Activated CD8-positive, alpha-beta memory T cell treated with anti-CD3 and anti-CD28 coated beads for 36 hours (primary cell): ENCODE measurements around the gene FAM227A. TPM values are rescaled to one million over a fixed set of nuclear protein-coding genes. Genes with fewer than 3 reads are reported as not detected.

ENCODE experiments used
- CTCF ChIA-PET: fragments of 350-600 bp; sonication (Branson Sonifier 250); formaldehyde crosslinking; loops from one replicate; lab custom pipeline; 2021; ENCODE audit warnings: antibody characterized with exemption; lab: Charles Lee
- POLR2A ChIA-PET: fragments of 350-600 bp; sonication (Branson Sonifier 250); formaldehyde crosslinking; loops from one replicate; lab custom pipeline; 2021; ENCODE audit warnings: antibody characterized with exemption; lab: Charles Lee
- total RNA-seq, 2 experiments: library from RNA; stranded (reverse); gene quantifications; one replicate each; pipeline ENCODE4 v1.2.3, GENCODE V29; 2021

FAM227A gene
- under 1 TPM; 0.40 TPM for total RNA-seq

DNA sequence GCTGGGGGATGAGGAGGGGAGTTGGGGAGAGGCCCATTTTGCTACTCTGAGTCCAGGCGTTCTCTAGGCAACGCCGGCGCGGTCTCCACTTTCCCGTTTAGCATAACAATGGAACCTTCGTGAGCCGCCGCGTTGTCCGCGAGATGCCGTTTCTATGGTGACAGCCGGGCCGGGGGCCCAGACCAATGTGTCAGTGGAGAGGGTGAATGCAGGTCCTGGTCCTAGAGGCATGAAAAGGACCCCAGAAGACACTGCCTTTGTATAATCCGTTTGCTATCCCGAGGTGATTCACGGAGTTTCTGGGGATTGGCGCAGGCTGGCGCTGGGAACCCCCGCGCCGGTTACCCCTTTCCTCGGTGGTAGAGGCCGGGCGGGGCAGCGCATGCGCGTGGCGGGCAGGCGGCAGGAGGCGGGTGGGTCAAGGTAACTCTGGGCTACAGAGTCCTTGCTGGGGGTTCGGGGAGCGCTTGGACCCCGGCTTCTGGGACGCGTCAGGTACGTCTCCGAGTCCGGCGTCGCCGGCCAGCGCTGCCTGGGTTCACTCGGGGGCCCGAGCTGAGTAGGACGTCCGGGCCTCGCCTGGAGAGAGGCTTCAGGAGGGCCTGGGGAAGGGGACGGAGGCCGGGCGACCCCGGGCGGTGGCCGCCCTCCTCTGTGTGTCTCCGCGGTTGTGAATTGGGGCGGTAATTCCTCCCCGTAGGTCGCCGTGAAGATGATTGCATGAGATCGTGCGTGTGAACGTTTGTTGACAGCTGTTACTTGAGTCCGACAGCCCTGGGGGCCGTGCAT, at the start of gene FAM227A, which contains the start of gene CBY1:
Gene FAM227A (minus strand): TSS at position 137 of the 789 bp plus-strand sequence. CDS start 6,224 bp downstream, outside the sequence.
Gene CBY1 (plus strand): TSS at position 383 of the 789 bp plus-strand sequence. CDS start 11,417 bp downstream, outside the sequence.
- POLR2A ChIA-PET = interaction anchor here (0.6 to 1.5 kb wide), 2 partner anchors 25 to 87 kb away, joined by 4 to 6 read pairs; partner anchors contain the start of genes DMC1 and TOMM22
- CTCF ChIA-PET = interaction anchor here (0.7 to 3.9 kb wide), 3 partner anchors 25 to 838 kb away, joined by 3 to 17 read pairs (median 3); partner anchors contain the start of gene TOMM22

DNA sequence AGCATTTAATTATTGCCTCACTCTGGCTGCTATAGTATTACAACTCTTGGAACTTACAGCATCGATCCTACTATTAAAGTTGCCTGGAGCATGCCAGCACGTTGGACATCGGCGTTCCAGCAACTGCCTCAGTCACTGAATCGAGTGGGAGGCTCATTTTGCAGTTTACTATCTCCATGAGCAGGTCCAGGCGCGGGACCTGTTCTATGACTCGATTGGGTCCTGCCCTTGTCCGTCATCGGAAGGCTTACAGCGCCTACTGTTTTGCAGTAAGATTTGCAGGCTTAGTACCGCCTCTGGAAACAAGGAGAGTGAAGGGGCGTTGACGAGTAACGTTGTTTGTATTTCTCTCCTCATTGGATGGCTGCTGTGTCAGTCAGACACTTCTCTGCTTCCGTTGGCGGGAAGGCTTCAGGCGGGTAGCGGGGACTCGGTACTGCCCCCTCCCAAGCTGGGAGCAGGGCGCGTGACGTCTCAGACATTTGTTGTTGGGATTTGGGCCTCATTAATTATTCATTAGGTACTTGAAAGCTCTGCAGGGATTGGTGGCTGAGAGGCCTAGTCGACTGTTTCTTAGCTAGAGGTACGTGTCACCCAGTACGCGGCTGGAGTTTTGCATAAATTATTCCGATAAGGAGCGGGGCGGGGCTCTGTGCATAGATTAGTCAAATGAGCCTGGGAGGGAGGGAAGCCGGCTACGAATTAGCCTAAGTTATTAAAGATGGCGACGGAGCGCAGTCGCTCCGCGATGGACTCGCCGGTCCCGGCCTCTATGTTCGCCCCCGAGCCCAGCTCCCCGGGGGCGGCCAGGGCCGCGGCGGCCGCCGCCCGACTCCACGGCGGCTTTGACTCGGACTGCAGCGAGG, 49.3 kb upstream of the FAM227A start, which contains the start of gene GTPBP1:
Gene GTPBP1 (plus strand): TSS at position 710 of the 866 bp plus-strand sequence. CDS start 12 bp downstream, at position 722.
- CTCF ChIA-PET = interaction anchor here (0.7 to 1.5 kb wide), 2 partner anchors 7 to 46 kb away, joined by 3 to 5 read pairs; no protein-coding TSS in a partner anchor
- POLR2A ChIA-PET = interaction anchor here (0.6 to 1.6 kb wide), 7 partner anchors 10 to 53 kb away, joined by 3 to 7 read pairs (median 4); partner anchors contain the start of gene TOMM22

DNA sequence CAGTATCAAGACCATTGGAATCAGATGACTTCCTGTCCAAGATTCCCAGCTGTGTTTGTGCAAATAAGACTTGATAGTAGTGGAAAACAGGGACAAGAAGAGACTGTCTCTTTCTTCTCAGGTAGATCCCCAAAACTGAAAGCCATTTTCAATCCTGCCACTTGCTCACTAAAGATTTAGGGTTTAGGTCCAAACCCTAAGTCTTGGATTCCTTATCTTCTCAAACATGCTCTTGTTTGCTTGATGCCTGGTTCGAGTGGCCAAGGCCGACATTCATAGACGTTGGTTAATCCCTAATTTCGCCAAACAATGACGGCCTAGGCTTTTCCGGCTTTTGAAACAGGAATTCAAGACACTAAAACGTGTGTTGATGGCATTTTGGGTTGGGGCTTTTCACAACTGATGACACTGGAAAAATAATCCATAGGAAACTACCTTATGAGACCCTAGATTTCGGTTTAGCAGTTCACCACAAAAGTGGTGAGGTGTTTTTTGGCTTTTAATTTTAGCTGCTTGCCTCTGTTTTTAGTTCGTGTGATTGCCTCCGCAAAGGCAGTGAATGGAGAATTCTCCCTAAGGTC, 48.6 kb upstream of the FAM227A start:
- POLR2A ChIA-PET = interaction anchor here (0.7 kb wide), 1 partner anchor 83 kb away, joined by 4 read pairs; no protein-coding TSS in a partner anchor
- CTCF ChIA-PET = no interaction called here

DNA sequence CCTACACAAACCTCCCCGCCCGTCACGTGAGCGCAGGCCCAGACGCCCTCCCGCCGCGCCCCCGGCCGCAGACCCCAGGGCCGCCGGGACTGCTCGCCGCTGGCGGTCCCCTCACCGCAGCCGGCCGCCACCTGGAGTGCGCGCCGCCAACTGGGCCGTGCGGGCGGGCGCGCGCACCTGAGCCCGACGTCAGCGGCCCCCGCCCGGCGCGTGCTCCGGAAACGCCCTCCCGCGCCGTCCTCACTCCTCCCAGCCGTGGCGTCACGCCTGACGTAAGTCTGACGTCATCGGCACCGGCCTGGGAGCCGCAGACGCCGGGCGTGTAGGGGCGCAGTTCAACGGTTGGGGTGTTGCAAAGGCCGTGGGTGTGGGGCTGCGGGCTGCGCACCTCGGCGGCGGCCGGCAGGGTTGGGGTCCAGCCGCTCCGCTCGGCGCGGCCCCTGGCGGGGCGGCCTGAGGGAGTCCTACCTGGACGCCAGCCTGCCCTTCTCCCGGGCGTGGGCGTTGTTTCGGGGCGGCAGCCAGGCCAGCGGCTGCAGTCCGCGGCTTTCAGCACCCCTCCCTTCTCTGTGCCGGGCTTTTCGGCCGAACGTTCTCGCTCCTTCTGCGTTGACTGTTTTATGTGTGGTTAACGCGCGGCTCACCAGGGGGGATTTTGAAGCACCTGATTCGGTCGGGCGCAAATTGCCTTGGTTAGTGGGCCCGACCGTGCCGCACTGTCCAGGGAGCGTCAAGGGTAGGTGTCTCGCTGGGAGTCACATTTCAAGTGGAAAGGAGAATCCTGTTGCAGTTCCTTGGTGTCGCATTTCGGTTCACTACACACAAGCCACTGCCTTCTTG, 44.8 kb upstream of the FAM227A start, which contains the start of gene JOSD1:
Gene JOSD1 (minus strand): TSS at position 155 of the 840 bp plus-strand sequence. CDS start 956 bp downstream, outside the sequence.
- CTCF ChIA-PET = no interaction called here

DNA sequence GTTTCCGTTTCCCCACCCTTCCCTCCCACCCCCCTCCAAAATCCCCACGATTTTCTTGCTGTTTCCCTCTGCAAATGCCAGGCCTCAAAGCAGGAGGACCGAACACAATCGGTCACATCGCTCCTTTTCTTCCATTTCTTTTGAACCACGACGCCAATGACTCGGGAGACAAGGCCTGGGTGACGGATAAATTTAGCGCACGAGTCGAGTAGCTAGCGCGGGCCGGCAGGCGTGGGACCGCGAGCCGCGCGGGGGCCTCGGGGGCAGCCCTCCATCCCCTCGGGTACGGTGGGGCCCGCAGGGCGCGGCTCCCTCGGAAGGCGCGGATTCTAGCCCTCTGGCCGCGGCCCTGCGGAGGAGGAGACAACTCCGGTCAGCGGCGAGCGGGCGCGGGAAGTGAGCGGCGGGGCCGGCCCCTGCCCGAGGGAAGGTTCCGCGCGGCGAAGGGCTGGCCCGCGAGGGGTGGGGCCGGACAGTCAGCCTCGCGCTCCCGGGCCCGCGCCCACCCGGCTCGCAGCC, 44.1 kb upstream of the FAM227A start:
- ChIA-PET POLR2A (interaction anchor here (2.1 kb wide), 1 partner anchor 19 kb away, joined by 9 read pairs; the partner anchor contains the start of gene TOMM22), CTCF (interaction anchor here (2.5 kb wide), 1 partner anchor 18 kb away, joined by 15 read pairs; the partner anchor contains the start of gene TOMM22)

More for the DNA sequence above, 44.8 kb upstream of the FAM227A start, which contains the start of gene JOSD1:
- POLR2A ChIA-PET = interaction anchor here (2.1 kb wide), 1 partner anchor 19 kb away, joined by 9 read pairs; the partner anchor contains the start of gene TOMM22

DNA sequence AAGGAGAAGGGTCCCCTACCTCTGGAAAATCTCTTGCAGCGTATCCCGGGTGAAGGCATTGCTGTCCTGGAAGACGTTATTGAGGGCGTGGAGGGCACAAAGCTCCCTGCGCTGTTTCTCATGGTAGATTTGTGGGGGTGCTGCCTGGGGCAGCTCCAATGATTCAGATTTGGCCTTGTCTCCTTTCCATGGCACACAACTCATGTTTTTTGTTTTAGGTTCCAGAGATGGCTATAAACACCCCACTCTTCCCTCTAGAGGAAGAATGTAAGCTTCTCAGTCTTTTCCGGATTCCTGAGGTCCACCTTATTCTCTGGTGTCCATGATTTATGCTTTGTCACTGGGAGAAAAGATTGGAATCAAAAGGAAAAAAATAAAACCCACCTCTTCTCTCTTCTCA, 43.6 kb upstream of the FAM227A start:
- CTCF ChIA-PET = interaction anchor here (1.1 to 2.5 kb wide), 3 partner anchors 9 to 33 kb away, joined by 3 to 15 read pairs (median 3); partner anchors contain the start of gene TOMM22
- POLR2A ChIA-PET = interaction anchor here (2.1 kb wide), 1 partner anchor 18 kb away, joined by 9 read pairs; the partner anchor contains the start of gene TOMM22

DNA sequence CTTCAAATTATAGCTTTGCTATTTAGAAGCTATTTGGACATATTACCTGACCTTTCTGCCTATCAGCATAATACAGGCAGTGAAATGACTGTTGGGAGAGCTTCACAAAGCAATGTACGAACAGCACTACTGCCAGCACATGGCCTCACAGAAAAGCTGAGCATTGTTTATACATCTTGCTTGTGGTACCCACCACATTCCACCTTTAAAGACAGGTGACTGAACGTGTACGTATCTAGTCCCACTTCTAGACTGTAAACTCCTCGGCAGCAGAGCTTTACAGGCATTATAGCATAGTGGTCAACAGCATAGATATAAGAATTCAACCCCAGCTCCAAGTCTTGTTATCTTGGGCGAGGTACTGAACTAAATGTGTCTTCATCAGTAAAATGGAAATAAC, 43.0 kb upstream of the FAM227A start:
- POLR2A ChIA-PET = interaction anchor here (0.7 to 2.1 kb wide), 2 partner anchors 11 to 17 kb away, joined by 3 to 9 read pairs; partner anchors contain the start of gene TOMM22
- CTCF ChIA-PET = interaction anchor here (0.6 to 2.5 kb wide), 4 partner anchors 9 to 197 kb away, joined by 3 to 15 read pairs (median 4); partner anchors contain the start of gene TOMM22

DNA sequence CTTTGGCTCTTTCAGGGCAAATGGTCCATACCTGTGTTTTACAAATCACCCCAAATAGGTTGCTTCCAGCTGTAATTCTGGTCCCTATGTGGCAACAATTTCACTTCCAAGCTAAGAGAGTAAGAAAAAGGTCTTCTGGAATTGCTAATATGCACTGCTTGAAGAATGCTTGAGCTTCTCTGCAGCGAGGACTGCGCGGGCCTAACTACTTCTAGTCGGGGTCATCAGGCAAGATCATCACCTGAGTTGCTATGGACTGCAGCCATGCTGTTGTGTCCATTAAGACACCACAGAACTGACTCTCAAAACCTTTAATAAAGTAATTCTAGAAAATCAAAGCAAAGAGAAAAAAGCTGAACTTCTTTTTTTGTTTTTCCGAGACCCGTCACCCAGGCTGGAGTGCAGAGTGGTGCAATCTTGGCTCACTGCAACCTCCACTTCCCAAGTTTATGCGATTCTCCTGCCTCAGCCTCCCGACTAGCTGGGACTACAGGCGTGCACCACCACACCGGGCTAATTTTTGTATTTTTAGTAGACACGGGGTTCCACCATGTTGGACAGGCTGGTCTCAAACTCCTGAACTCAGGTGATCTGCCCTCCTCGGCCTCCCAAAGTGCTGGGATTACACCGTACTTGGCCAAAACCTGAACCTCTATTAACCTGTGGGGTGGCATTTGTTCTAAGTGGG, 42.4 kb upstream of the FAM227A start:
- ChIA-PET CTCF (interaction anchor here (0.6 to 2.5 kb wide), 4 partner anchors 7 to 196 kb away, joined by 3 to 15 read pairs (median 4); partner anchors contain the start of genes GTPBP1 and TOMM22), POLR2A (interaction anchor here (0.7 to 2.1 kb wide), 2 partner anchors 10 to 17 kb away, joined by 3 to 9 read pairs; partner anchors contain the start of gene TOMM22)

DNA sequence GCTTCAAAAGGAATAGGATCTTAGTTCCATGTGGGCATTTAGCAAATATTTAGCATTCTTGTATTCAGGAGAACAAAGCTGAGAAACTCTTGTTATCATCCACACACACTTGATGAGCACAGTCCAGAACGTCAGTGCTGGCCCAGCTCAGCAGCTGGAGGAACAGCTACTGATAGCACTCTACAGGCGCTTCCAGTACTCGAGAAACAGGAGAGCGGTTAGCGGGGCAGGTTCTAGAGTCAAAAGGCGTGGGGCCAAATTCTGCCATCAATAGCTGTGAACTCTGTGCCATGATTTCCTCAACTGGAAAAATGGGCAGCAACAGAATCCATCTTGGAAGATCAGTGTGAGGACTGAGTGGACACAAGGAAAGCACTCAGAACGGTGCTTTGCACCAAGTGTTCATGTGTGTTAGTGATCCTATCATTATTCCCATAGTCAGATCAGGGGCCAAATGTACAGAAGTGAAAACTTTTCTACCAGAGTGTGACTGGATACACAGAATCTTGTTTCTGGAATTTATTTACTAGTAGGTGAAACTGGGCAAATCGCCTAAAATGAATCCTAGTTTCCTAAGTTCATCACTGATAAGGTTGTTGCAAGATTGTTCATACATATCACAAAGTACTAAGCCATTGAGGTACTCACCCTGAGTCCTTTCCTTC, 41.4 kb upstream of the FAM227A start:
- ChIA-PET CTCF (interaction anchor here (0.6 to 2.5 kb wide), 3 partner anchors 8 to 16 kb away, joined by 3 to 15 read pairs (median 6); partner anchors contain the start of genes GTPBP1 and TOMM22), POLR2A (interaction anchor here (1.4 kb wide), 1 partner anchor 16 kb away, joined by 7 read pairs; the partner anchor contains the start of gene TOMM22)

DNA sequence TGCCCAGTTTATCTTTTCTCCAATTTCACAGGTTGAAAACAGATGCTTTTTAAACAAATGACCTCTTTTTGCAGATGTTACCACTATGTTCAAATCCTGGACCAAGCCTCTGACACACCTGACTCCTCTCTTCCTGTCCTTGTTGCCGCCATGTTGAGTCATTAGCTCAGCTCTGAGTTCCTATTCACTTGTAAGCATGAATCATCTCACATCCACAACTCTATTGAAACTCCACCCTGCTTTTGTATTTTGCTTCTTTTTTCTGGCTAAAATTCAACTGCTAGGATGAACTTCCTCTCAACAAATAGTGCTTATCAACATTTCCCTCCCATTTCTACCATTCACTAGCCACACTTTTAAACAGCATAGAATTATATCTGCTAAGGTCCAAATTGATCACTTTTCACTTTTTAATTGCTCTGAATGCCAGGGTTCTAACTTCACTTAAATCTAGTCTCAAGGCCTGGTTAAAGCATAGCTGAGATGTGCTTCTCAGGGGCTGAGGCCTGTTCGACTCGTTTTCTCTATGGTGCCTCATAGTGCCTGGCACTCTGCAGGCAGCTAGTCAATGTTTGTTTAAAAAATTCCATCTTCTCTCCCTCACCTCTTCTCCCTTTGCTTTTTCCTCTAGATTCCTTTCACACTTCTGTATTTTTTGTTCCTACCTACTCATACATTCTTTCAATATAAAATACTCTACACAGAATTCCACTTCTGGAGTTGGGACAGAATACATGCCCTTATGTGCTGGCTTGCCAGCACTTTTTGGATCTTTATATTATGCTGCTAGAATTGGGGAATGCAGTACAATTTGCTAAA, 40.6 kb upstream of the FAM227A start:
- CTCF ChIA-PET = interaction anchor here (1.8 kb wide), 1 partner anchor 15 kb away, joined by 6 read pairs; the partner anchor contains the start of gene TOMM22

DNA sequence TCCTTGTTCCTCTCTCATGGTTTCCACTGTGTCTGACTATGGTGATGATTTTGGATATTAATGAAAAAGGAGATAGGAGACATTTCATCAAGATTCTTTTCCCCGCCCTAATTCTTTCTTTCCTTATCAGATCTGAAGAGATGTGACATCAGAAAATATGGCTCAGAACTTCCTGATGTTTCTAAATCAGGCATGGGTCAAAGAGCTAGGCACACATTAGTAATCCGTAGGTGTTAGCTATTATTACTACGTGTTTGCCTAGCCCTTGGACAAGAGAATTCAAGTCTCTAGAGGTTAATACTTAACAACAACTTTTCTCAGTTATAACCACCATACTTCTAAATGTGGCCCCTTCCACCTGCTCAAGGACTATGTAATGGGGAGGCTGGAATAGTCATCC, 38.7 kb upstream of the FAM227A start:
- ChIA-PET POLR2A (interaction anchor here (0.6 to 2.9 kb wide), 2 partner anchors 11 to 13 kb away, joined by 3 to 9 read pairs; partner anchors contain the start of genes GTPBP1 and TOMM22), CTCF (interaction anchor here (0.9 to 1.3 kb wide), 3 partner anchors 13 to 60 kb away, joined by 3 to 5 read pairs (median 4); partner anchors contain the start of gene TOMM22)

More for the DNA sequence above, 40.6 kb upstream of the FAM227A start:
- POLR2A ChIA-PET = interaction anchor here (1.4 kb wide), 1 partner anchor 15 kb away, joined by 7 read pairs; the partner anchor contains the start of gene TOMM22

DNA sequence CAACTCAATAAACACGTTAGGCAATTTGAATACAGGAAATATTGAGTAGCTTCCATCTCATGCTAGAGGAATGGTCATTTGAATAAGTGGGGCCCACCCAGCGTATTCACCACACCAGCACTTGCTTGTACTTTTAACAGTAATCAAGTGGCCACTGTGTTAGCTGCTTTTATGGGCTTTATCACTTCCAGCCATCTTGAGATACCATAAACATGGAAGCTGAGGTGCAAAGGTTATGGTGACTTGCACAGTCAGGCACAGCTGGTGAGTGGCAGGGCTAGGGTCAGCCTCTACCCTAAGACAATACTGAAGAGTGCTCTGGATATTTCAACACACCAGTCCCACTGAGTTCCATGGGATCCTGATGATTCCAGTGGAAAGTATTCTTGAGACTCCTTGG, 37.9 kb upstream of the FAM227A start:
- POLR2A ChIA-PET = interaction anchor here (2.9 kb wide), 1 partner anchor 12 kb away, joined by 9 read pairs; the partner anchor contains the start of gene TOMM22
- CTCF ChIA-PET = interaction anchor here (0.8 to 1.3 kb wide), 2 partner anchors 12 to 39 kb away, joined by 3 read pairs; partner anchors contain the start of gene TOMM22

DNA sequence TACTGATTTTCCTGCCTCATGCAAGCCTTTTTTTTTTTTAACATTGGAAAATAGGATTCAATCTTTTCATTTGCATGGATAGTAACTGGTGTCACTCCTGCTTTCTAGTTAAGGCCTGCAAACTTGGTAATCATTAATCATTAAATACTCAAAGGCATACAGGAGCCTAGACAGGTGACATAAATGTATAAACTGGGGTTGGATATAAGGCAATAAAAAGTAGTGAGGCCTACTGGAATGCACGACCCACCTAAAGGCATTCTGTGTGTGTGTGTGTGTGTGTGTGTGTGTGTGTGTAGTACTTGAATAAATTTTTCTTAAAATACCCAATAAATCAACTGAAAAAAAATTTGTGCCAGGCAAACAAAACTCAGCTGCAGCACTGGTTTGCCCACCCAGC, 33.5 kb upstream of the FAM227A start:
- POLR2A ChIA-PET = no interaction called here
- CTCF ChIA-PET = interaction anchor here (0.7 to 1.4 kb wide), 2 partner anchors 8 to 10 kb away, joined by 3 to 4 read pairs; partner anchors contain the start of gene TOMM22

DNA sequence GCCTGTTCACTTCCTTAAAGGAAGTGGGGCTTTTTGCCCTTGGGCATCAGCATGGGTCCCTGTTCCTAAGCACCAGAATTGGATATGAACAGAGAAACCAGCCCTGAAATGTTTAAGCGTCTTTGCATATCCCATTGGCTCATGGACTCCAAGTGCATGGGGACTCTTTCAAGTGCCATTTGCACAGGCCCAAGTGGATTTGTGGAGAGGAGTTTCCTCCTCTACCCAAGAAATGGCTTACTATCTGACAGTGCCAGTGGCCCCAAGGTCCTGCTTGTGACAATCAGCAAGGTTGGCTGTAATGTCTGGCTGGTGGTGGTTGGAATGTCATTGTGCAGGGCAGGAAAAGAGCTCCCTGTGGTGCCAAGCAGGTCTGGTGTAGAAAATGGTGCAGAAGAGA, 29.6 kb upstream of the FAM227A start:
- ChIA-PET POLR2A (no interaction called here), CTCF (no interaction called here)
